ENCODE data around the gene DAPL1.
"Not testable (repeated sequence)": the region's sequence is repeated elsewhere in the genome, so short reads cannot be mapped to it uniquely, and the experiment has no call there.

DAPL1 gene

DNA sequence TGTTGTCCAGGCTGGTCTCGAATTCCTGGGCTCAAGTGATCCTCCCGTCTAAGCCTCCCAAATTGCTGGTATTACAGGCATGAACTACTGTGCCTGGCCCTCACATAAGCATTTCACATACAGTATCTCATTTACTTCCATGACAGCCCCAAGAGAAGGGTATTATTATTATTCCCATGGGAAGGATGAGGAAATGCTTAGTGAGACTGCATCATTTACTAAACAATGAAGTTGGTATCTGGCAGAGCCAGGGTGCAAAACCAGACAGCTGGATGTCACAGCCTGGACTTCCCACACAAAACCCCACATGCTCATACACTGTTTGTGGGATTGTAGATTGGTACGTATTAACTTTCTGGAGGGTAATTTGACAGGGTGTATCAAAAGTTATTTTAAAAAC lies 29.9 kb downstream of the DAPL1 start:
- no peak for FAIRE-seq

DNA sequence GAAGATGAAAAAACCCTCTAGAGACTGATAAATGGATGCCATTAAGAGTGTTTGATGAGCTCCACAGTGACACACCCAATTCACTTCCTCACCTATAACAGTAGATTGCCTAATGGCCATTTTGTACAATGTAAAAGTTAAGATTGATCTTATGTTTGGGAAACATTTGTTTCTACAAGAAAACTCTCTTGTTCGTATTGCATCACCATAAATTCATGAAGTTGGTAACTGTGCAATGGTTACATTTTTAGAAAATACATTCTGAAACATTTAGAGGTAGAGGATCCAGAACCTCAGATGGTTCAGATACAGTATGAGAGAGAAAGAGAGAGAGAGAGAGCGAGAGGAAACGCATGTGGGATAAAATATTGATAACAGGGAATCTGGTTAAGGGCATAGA lies 31.8 kb downstream of the DAPL1 start:
- FAIRE-seq, result no peak

DNA sequence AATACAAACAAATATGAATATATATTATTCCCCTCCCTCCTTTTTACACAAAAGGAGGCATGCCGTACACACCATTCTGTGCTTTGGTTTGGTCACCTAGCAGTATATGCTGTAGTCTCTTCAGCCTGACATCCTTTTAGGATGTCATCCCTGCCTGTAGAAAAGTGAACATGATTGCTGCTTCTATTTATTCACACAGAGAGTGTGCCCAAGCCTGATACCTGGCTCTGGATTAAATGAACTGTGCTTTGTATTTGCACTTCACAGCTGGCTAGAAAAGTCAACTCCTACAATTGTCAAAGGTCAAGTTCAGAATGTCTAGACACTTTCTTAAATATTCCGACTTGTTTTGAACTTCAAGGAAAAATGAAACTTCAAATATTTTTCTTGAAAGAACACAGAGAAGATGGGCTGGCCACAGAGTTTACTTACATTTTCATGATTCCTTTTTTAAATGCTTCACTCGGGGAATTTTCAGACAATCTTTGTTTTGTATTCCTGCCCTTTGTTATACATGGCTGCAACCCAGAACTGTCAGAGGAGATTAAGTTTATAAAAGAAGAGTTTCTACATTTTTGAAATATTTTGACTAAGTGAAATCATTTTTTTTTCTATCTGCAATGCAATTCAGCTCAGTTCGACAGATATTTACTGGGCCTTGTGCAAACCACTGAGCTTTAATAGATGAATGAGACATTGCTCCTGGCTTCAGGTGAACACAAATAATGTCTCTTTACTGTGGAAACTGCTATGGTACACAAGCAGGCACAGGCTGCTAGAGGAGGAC lies 33.5 kb downstream of the DAPL1 start:
- FAIRE-seq, result no peak

DNA sequence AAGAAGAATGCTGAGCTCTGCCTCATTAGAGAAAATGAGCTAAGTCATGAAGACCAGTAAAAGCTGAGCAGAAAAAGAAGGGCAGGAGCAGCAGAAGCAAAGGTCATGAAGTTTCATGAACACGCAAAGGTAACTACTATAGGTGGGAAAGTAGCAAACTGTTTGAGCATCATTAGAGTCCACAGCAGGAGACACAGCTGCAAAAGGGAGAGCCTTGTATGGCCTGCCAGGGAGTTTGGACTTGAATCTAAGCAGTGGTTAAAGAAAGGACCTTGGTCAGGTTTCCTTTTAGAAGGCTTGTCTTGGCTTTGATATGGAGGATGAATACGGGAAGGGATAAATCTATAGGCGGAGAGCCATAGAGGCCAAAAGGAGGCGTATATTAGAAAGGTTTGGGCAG lies 34.0 kb downstream of the DAPL1 start:
- FAIRE-seq, result no peak

DNA sequence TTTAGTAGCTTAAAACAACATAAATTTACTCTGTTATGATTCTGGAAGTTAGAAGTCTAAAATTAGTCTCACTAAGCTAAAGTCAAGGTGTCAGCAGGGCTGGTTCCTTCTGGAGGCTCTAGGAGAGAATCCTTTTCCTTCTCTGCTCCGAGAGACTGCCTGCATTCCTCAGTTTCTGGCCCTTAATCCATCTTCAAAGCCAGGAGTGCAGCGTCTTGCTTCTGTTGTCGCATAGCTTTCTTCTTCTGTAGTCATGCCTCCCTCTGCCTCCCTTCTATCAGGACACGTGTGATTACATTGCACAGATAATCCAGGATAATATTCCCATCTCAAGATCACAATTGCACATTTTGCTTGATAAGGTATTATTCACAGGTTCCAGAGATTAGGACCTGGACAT lies 35.1 kb downstream of the DAPL1 start:
- FAIRE-seq, result no peak

DNA sequence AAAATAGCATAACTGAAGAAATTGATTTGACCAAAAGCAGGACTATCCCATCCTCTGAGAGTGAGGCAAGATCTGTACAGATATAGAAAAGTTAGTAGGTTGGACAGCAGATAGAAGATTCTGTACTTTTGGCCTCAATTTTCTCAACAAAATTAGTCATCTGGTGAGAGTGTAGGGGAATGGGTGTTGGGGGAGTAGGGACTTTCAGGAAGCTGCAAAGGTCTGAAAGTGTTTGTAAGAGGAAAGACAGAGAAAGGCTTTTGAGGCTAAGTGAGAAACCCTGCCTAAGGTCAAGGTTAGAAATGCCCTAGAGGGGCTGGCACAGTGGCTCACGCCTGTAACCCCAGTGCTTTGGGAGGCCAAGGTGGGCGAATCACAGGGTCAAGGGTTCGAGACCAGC lies 40.3 kb downstream of the DAPL1 start:
- no peak for FAIRE-seq

DNA sequence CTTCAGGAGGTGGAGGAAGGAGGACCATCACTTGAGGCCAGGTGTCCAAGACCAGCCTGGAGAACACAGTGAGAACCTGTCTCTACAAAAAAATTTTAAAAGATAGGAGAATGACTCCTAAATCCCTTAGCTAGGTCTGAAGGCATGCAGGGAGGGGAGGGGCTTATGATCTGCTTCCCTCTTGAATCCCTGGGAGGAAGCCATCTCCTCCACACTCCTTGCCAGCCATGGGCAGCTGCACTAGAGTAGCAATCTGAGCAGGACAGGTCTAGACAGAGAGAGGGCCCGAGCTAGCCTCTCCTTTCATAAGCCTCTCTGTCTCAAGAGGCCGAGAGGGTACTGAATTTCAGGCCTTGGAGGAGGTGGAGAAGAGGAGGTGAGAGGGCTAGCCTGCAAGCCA lies 42.5 kb downstream of the DAPL1 start:
- FAIRE-seq, result no peak

DNA sequence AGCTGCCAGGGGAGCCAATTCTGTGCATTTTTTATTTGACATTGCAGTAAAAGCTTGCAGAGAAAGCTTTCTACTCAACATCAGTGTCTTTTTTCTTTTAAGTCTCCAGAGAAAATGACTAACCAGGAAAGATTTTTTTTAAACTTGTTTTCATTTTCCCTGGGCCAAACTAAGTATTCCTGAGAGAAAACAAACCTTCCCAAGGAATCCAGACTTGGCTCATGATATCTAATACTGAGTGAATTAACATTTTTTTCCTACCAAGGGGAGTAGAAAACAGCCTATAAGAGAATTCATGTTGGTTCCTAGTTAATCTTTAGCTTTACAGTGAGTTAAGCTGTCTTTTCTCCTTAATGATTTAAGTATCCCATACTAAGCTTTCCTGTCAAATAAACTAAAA lies 46.7 kb downstream of the DAPL1 start:
- FAIRE-seq, result no peak

DNA sequence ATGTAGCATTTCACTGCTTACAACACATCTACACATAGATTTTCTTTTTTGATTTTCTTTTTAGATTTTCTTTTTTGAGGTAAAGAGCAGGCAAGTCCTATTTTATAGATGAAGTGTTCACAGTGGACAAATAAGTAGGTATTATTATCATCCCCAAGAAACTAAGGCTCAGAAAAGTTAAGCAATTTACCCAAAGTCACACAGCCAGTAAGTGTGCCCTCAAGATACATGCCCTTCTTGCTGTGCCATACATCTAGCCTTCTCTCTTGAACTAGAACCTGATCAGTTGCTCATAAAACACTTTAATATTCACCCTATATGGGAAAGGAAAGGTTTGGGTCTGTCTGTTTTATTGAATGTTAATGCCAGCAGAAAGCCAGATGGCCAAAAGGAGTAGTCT lies 50.3 kb downstream of the DAPL1 start:
- FAIRE-seq, result no peak

DNA sequence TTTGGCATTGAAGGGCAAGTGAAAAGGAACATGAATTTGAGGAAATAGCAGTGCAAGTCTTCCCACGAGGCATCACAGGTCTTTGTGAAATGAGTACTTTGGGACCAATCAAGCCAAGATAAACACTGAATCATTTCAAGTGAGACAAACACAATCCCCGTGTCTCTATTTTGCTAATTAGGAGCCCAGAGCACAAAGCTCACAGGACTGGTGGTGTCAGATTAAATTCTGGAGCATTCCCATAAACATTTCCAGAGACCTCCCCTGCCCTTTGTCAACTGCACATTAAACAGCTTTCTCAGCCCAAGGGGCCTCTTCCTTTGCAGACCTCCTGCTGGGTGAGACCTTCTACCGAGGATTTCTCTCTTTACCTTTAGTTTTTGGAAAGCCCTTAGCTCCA lies 50.7 kb downstream of the DAPL1 start:
- FAIRE-seq, result no peak

DNA sequence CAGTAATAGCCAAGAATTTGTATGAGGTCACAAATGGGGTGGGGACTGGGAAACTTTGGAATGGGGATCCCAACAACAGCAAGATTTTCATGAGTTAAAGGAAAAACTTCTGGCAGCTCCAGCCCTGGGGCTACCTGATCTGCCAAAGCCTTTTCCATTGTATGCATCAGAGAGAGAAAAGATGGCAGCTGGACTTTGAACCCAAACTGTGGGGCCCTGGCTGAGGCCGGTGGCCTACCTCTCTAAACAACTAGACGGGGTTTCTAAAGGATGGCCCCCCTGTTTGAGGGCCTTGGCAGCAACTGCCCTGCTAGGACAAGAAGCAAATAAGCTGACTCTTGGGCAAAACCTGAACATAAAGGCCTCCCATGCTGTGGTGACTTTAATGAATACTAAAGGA lies 52.4 kb downstream of the DAPL1 start:
- not testable (repeated sequence) for FAIRE-seq

DNA sequence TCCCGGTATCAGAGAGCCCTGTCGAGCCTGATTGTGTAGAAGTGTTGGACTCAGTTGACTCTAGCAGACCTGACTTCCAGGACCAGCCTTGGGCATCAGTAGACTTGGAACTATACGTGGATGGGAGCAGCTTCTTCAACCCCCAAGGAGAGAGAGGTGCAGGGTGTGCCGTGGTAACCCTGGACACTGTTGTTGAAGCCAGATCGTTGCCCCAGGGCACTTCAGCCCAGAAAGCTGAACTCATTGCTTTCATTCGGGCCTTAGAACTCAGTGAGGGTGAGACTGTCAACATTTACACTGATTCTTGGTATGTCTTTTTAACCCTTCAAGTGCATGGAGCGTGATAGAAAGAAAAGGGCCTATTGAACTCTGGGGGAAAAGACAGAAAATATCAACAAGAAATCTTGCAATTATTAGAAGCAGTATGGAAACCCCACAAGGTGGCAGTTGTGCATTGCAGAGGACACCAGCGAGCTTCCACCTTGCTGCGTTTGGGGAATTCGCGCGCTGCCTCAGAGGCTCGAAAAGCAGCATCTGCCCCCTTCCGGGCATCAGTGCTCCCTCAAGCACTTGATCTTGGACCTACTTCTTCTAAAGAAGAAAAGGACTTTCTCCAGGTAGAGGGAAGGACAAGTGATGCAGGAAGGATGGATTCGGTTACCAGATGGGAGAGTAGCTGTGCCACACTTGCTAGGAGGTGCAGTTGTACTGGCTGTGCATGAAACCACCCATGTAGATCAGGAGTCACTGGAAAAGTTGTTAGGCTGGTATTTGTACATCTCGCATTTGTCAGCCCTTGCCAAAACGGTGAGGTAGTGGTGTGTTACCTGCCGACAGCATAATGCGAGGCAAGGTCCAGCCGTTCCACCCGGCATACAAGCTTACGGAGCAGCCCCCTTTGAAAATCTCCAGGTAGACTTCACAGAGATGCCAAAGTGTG lies 53.2 kb downstream of the DAPL1 start:
- not testable (repeated sequence) for FAIRE-seq

DNA sequence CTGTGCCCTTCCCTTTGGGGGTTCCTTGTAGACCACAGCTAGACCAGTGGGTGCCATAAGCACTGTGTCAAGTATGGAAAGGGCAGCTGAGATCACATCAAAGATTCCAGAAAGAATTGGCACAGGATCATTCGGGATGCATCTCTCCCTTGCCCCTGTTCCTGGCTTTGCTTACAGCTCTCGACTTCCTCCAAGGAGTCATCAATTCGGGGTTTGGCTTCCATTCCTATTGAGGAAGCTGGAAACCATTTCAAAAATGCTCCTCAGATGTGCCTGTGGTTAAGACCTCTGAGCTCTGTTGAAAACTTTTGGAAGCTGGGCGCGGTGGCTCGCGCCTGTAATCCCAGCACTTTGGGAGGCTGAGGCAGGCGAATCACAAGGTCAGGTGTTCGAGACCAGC lies 65.1 kb downstream of the DAPL1 start:
- not testable (repeated sequence) for FAIRE-seq

DNA sequence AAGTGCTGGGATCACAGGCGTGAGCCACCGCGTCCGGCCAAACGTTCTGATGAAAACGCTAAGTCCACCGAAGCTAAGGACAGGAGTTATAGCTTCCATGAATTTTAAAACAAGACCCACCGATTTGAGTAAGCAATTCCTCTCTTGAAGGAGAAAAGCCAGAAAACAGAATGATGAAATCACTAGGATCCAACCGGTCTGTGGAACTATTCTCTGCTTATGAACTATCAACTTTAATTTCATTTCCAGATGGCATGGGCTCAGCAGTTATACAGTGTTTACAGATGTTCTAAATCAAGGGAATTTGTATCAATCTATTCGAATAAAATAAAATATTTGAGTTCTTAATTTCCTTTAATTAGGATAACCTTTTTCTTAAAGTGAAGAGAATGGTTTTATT lies 66.5 kb downstream of the DAPL1 start:
- not testable (repeated sequence) for FAIRE-seq

DNA sequence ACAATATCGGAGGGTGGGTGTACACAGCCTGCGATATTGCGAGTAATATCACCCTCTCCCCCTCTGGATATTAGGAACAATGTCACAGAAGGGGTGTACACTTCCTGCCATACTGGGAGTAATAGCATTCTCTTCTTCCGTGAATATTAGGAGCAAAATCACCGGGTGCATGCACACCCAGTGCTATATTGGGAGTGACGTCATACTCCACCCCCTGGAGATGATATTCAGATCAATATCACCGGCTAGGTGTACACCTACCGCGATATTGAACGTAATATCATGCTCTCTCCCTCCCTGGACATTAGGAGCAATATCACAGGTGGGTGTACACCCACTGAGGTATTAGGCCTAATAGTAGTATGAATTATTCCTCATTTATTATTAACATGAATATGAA lies 70.4 kb downstream of the DAPL1 start:
- not testable (repeated sequence) for FAIRE-seq

Measured in G401.6 (cell line).